CD14-positive monocyte (primary cell): ENCODE results near the gene CDH4. TPM values are rescaled to one million over a fixed set of nuclear protein-coding genes. Genes with fewer than 3 reads are reported as not detected.

Experiments used
- DNase-seq, 3 donors: peaks; one replicate each; pipeline ENCODE4 v3.0.0-alpha.2; 2011 to 2022
- H2AFZ ChIP-seq: 2 replicates; pipeline ENCODE4 v1.6.0; 2012; ENCODE audit warnings: mild to moderate bottlenecking, low read depth, low read length, inconsistent platforms; ENCODE audit not compliant: insufficient read depth, poor library complexity, severe bottlenecking
- H3K27ac ChIP-seq, 2 donors: 1 replicate in 1 of 2; 2 replicates in 1 of 2; pipeline ENCODE4 v1.5.1; 2012 to 2013; ENCODE audit warnings: low read length in 2 of 2, control low read depth in 1 of 2, inconsistent platforms in 1 of 2, low read depth in 1 of 2, mild to moderate bottlenecking in 1 of 2
- H3K27me3 ChIP-seq, 2 donors: one replicate each; pipeline versions ENCODE4 v1.6.0 to v1.6.1; 2011 to 2013; ENCODE audit warnings: low read length in 2 of 2; ENCODE audit not compliant: control insufficient read depth in 2 of 2, insufficient read depth in 2 of 2
- H3K36me3 ChIP-seq, 2 donors: replicated peaks in 1 of 2; 1 replicate in 1 of 2; 2 replicates in 1 of 2; pipeline versions ENCODE4 v1.5.1 to v1.6.1; 2012 to 2013; ENCODE audit warnings: low read length in 2 of 2, control low read depth in 1 of 2, inconsistent platforms in 1 of 2, mild to moderate bottlenecking in 1 of 2; ENCODE audit not compliant: insufficient read depth in 2 of 2, control insufficient read depth in 1 of 2
- H3K4me1 ChIP-seq, 2 donors: 1 replicate in 1 of 2; 2 replicates in 1 of 2; pipeline versions ENCODE4 v1.5.1 to v1.6.1; 2012 to 2013; ENCODE audit warnings: low read length in 2 of 2, control low read depth in 1 of 2, inconsistent platforms in 1 of 2, mild to moderate bottlenecking in 1 of 2, moderate library complexity in 1 of 2; ENCODE audit not compliant: insufficient read depth in 2 of 2, control insufficient read depth in 1 of 2
- H3K4me2 ChIP-seq: replicated peaks from 2 replicates; pipeline ENCODE3; 2012; ENCODE audit warnings: low read length, moderate library complexity, mild to moderate bottlenecking; ENCODE audit not compliant: poor library complexity, severe bottlenecking; ENCODE audit errors: extremely low read depth
- H3K4me3 ChIP-seq, 3 experiments: fragments of 200-600 bp in 1 of 3; sonication (generic) in 1 of 3; replicated peaks in 1 of 3; 1 replicate in 2 of 3; 2 replicates in 1 of 3; pipeline ENCODE4 v1.5.1; 2011 to 2013; ENCODE audit warnings: low read length in 3 of 3, mild to moderate bottlenecking in 3 of 3, control low read depth in 2 of 3, low read depth in 2 of 3, inconsistent platforms in 1 of 3, moderate library complexity in 1 of 3
- H3K79me2 ChIP-seq: 2 replicates; pipeline ENCODE4 v1.6.0; 2012; ENCODE audit warnings: mild to moderate bottlenecking, control low read depth, inconsistent platforms, low read length, moderate library complexity; ENCODE audit not compliant: insufficient read depth
- H3K9ac ChIP-seq: 2 replicates; pipeline ENCODE4 v1.6.0; 2017; ENCODE audit warnings: low read length, mild to moderate bottlenecking; ENCODE audit not compliant: insufficient read depth, poor library complexity, severe bottlenecking
- H3K9me3 ChIP-seq, 2 donors: replicated peaks in 1 of 2; 1 replicate in 1 of 2; 2 replicates in 1 of 2; pipeline versions ENCODE4 v1.5.1 to v1.6.1; 2012 to 2013; ENCODE audit warnings: low read length in 2 of 2, control low read depth in 1 of 2; ENCODE audit not compliant: control insufficient read depth in 1 of 2, insufficient read depth in 1 of 2
- H4K20me1 ChIP-seq: 2 replicates; pipeline ENCODE4 v1.6.0; 2012; ENCODE audit warnings: mild to moderate bottlenecking, low read length, control low read depth, moderate library complexity; ENCODE audit not compliant: insufficient read depth
- H3K27ac Mint-ChIP-seq, 7 donors: one replicate each; pipeline ENCODE4 v1.8.0; 2020; ENCODE audit warnings: mild to moderate bottlenecking in 7 of 7, mixed read lengths in 7 of 7, moderate library complexity in 6 of 7, inconsistent platforms in 2 of 7
- H3K27me3 Mint-ChIP-seq, 3 donors: one replicate each; pipeline ENCODE4 v1.8.0; 2021 to 2022; ENCODE audit warnings: low read depth in 3 of 3, mild to moderate bottlenecking in 3 of 3, mixed read lengths in 3 of 3, moderate library complexity in 3 of 3, inconsistent platforms in 1 of 3
- H3K36me3 Mint-ChIP-seq, 2 donors: one replicate each; pipeline ENCODE4 v1.8.0; 2020; ENCODE audit warnings: mixed read lengths in 2 of 2, inconsistent platforms in 1 of 2, mild to moderate bottlenecking in 1 of 2
- H3K4me1 Mint-ChIP-seq: one replicate; pipeline ENCODE4 v1.8.0; 2020; ENCODE audit warnings: mild to moderate bottlenecking, mixed read lengths
- H3K4me3 Mint-ChIP-seq, 2 donors: one replicate each; pipeline ENCODE4 v1.8.0; 2020; ENCODE audit warnings: mild to moderate bottlenecking in 2 of 2, mixed read lengths in 2 of 2, moderate library complexity in 1 of 2
- H3K9me3 Mint-ChIP-seq, 7 donors: one replicate each; pipeline ENCODE4 v1.8.0; 2020 to 2022; ENCODE audit warnings: mixed read lengths in 7 of 7, mild to moderate bottlenecking in 6 of 7, moderate library complexity in 6 of 7, inconsistent platforms in 2 of 7
- WGBS: methylation state at CpG from one replicate; pipeline ENCODE4 v1.1.5; 2013; ENCODE audit warnings: missing lambda C conversion rate; ENCODE audit not compliant: insufficient coverage; 5-methylcytosine and 5-hydroxymethylcytosine counted together
- intact Hi-C, 2 donors: fragments of 100-400 bp; cut with micrococcal nuclease; formaldehyde crosslinking; loops; one replicate each; pipeline versions ENCODE4 v1.15.0 to v1.15.1; 2023
- polyA plus RNA-seq, 3 donors: library from polyadenylated mRNA; depleted of rRNA in 1 of 3; unstranded in 2 of 3; stranded (reverse) in 1 of 3; fragments of 300-500 nt in 2 of 3; fragments of >200 nt in 1 of 3; fragmentation: Illumina TruSeq in 2 of 3; gene quantifications; 1 replicate in 2 of 3; 2 replicates in 1 of 3; pipeline ENCODE4 v1.2.3, GENCODE V29; 2012 to 2021
- TF ChIP-seq, protein P1 (sequence below): fragments of 200-600 bp; IDR thresholded peaks from one replicate; pipeline ENCODE4 v1.8.0; 2022; ENCODE audit warnings: antibody characterized with exemption, mild to moderate bottlenecking

CDH4 gene
- polyA plus RNA-seq, 3 donors = not detected

DNA sequence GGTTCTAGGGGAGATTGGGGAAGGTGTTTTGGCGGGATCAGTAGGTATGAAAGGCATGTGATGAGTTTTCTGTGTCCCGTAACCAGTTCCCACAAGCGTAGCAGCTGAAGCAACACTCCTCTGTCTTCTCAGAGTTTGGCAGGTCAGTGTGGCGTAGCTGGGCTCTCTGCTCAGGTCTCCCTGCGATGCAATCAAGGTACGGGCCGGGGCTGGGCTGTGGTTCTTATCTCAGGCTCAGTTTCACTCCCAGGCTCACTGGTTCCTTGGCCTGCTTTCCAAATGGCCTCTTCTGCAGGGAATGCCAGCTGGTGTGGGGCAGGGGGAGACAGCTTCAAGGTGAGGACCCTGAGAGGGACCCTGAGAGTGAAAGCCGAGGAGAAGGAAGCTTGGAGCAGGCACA lies 280.7 kb downstream of the CDH4 start:
- Histone ChIP-seq H3K79me2 (no peaks in the 10 kb centered on the region), H3K9me3 (peaks cover 12 to 84% of the 10 kb centered on the region in 2 donors), H3K4me3 (no peak overlapping the region), H3K9ac (no peak overlapping the region), H3K4me2 (no peak overlapping the region), H3K4me1 (no peaks in the 10 kb centered on the region), H4K20me1 (no peaks in the 10 kb centered on the region), H3K27me3 (no peaks in the 10 kb centered on the region), H3K36me3 (no peaks in the 10 kb centered on the region), H2AFZ (no peak overlapping the region), H3K27ac (no peak overlapping the region)
- H3K27ac Mint-ChIP-seq = no peak overlapping the region
- H3K4me1 Mint-ChIP-seq = no peaks in the 10 kb centered on the region
- 90% methylated on average over 8 of the region's 8 CpGs for WGBS
- H3K9me3 Mint-ChIP-seq = peaks cover 0 to 60% (median 28%) of the 10 kb centered on the region in 7 donors
- H3K4me3 Mint-ChIP-seq = no peak overlapping the region
- TF ChIP-seq, protein P1, sequence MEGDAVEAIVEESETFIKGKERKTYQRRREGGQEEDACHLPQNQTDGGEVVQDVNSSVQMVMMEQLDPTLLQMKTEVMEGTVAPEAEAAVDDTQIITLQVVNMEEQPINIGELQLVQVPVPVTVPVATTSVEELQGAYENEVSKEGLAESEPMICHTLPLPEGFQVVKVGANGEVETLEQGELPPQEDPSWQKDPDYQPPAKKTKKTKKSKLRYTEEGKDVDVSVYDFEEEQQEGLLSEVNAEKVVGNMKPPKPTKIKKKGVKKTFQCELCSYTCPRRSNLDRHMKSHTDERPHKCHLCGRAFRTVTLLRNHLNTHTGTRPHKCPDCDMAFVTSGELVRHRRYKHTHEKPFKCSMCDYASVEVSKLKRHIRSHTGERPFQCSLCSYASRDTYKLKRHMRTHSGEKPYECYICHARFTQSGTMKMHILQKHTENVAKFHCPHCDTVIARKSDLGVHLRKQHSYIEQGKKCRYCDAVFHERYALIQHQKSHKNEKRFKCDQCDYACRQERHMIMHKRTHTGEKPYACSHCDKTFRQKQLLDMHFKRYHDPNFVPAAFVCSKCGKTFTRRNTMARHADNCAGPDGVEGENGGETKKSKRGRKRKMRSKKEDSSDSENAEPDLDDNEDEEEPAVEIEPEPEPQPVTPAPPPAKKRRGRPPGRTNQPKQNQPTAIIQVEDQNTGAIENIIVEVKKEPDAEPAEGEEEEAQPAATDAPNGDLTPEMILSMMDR = no peak
- intact Hi-C loops = no loop called here
- peaks cover 0 to 2% (median 2%) of the 10 kb centered on the region in 3 donors for H3K27me3 Mint-ChIP-seq
- no peaks in the 10 kb centered on the region for H3K36me3 Mint-ChIP-seq
- DNase-seq = no peak

- Mint-ChIP-seq H3K9me3 (peaks cover 0 to 62% (median 33%) of the 10 kb centered on the region in 7 donors), H3K27ac (no peak overlapping the region), H3K36me3 (no peaks in the 10 kb centered on the region), H3K4me3 (no peak overlapping the region), H3K4me1 (no peaks in the 10 kb centered on the region), H3K27me3 (peaks cover 0 to 2% (median 0%) of the 10 kb centered on the region in 3 donors)
- WGBS = 87% methylated on average over 18 of the region's 18 CpGs
- Histone ChIP-seq H3K27me3 (no peaks in the 10 kb centered on the region), H2AFZ (no peak overlapping the region), H4K20me1 (no peaks in the 10 kb centered on the region), H3K9ac (no peak overlapping the region), H3K36me3 (no peaks in the 10 kb centered on the region), H3K4me1 (no peaks in the 10 kb centered on the region), H3K9me3 (peaks cover 14 to 88% of the 10 kb centered on the region in 2 donors), H3K4me3 (no peak overlapping the region), H3K27ac (no peak overlapping the region), H3K4me2 (no peak overlapping the region), H3K79me2 (no peaks in the 10 kb centered on the region)
- DNase-seq = no peak
- intact Hi-C loops = no loop called here
- TF ChIP-seq, protein P1 = no peak
Measured at GRCh38 chr20:61533231-61533631, 281.2 kb downstream of the CDH4 start.
